Small intestine (tissue), 7 donors: ENCODE data around the gene KLHL3. TPM values are rescaled to one million over a fixed set of nuclear protein-coding genes. Genes with fewer than 3 reads are reported as not detected.
A peak's percentile ranks its signal among the peaks of the same experiment; 100 is the strongest.

Experiments
- DNase-seq, 2 donors: peaks; one replicate each; pipeline versions ENCODE4 v3.0.0 to v3.0.0-alpha.2; 2013
- FAIRE-seq: peaks from 2 replicates; lab custom pipeline; 2012; peaks lifted over from hg19 to GRCh38; lab: Jason Lieb, UNC
- H3K27ac ChIP-seq, 3 donors: one replicate each; pipeline ENCODE4 v1.5.1; 2013; ENCODE audit warnings: low read length in 2 of 3, mild to moderate bottlenecking in 2 of 3, control low read depth in 1 of 3, inconsistent platforms in 1 of 3, low read depth in 1 of 3, moderate library complexity in 1 of 3
- H3K27me3 ChIP-seq, 3 donors: one replicate each; pipeline ENCODE4 v1.6.1; 2013; ENCODE audit warnings: low read length in 3 of 3, inconsistent platforms in 1 of 3; ENCODE audit not compliant: control insufficient read depth in 3 of 3, insufficient read depth in 3 of 3
- H3K36me3 ChIP-seq, 3 donors: one replicate each; pipeline ENCODE4 v1.6.1; 2013; ENCODE audit warnings: low read length in 3 of 3, inconsistent platforms in 1 of 3, low read depth in 1 of 3, mild to moderate bottlenecking in 1 of 3, moderate library complexity in 1 of 3; ENCODE audit not compliant: control insufficient read depth in 3 of 3, insufficient read depth in 2 of 3
- H3K4me1 ChIP-seq, 3 donors: one replicate each; pipeline ENCODE4 v1.6.1; 2013; ENCODE audit warnings: low read length in 2 of 3, inconsistent platforms in 1 of 3, low read depth in 1 of 3, mild to moderate bottlenecking in 1 of 3, moderate library complexity in 1 of 3; ENCODE audit not compliant: control insufficient read depth in 3 of 3, insufficient read depth in 2 of 3
- H3K4me3 ChIP-seq, 3 donors: one replicate each; pipeline ENCODE4 v1.5.1; 2013; ENCODE audit warnings: low read length in 3 of 3, control low read depth in 1 of 3, inconsistent platforms in 1 of 3, low read depth in 1 of 3, mild to moderate bottlenecking in 1 of 3, moderate library complexity in 1 of 3
- H3K9me3 ChIP-seq, 2 donors: one replicate each; pipeline ENCODE4 v1.6.1; 2013; ENCODE audit warnings: low read depth in 1 of 2, low read length in 1 of 2; ENCODE audit not compliant: control insufficient read depth in 2 of 2, insufficient read depth in 1 of 2
- WGBS, 3 donors: extraction: QIAGEN DNeasy Blood & Tissue Kit; methylation state at CpG; one replicate each; pipeline ENCODE4 v1.1.7; 2013; 5-methylcytosine and 5-hydroxymethylcytosine counted together
- polyA plus RNA-seq, 4 donors: library from polyadenylated mRNA; stranded (reverse) in 3 of 4; unstranded in 1 of 4; fragments of 200-250 nt in 3 of 4; fragments of 120-200 nt in 1 of 4; gene quantifications; one replicate each; pipeline versions ENCODE4 v1.2.1 to v1.2.3, GENCODE V29; 2013
- donor health status: healthy with polysubstance abuse.
- donor health status: control.
- donor health status: control.
- donor health status: Bipolar disorder and iron deficiency.
- donor health status: healthy.

KLHL3 gene
- polyA plus RNA-seq, 4 donors: 0.67 to 6.5 (median 1.8) TPM

GRCh38 chr5:137752905-137753690, 17.2 kb upstream of the KLHL3 start:
- DNase-seq (peak in 1 of 2 donors; percentile 14), FAIRE-seq (no peak)
- peak overlapping the region; percentile 98 to 100 (median 100) for H3K27ac ChIP-seq
- no peaks in the 10 kb centered on the region for H3K27me3 ChIP-seq
- 0 to 1% (median 1%) methylated on average over 51 to 63 of the region's 63 CpGs for WGBS, 3 donors
- H3K4me3 ChIP-seq: peak overlapping the region; percentile 85 to 97 (median 96)
- peaks cover 0 to 9% (median 2%) of the 10 kb centered on the region in 3 donors for H3K4me1 ChIP-seq
- H3K9me3 ChIP-seq: no peaks in the 10 kb centered on the region
- peaks cover 0 to 4% (median 3%) of the 10 kb centered on the region in 3 donors for H3K36me3 ChIP-seq

- Histone ChIP-seq H3K4me3 (peak overlapping the region in 2 of 3 donors; percentile 85 to 97), H3K27ac (peak overlapping the region in 2 of 3 donors; percentile 5 to 100), H3K36me3 (peaks cover 0 to 4% (median 3%) of the 10 kb centered on the region in 3 donors), H3K27me3 (no peaks in the 10 kb centered on the region), H3K4me1 (peaks cover 0 to 9% (median 2%) of the 10 kb centered on the region in 3 donors), H3K9me3 (no peaks in the 10 kb centered on the region)
- DNase-seq (peak; percentile 69 to 74), FAIRE-seq (no peak)
- WGBS, 3 donors: 0 to 1% (median 1%) methylated on average over 7 of the region's 7 CpGs
Measured at GRCh38 chr5:137751869-137752491, 16.1 kb upstream of the KLHL3 start.

GRCh38 chr5:137750436-137750835, 14.5 kb upstream of the KLHL3 start:
- WGBS, 3 donors: 73 to 83% (median 81%) methylated on average over 1 of the region's 1 CpG
- FAIRE-seq: no peak
- no peaks in the 10 kb centered on the region for H3K27me3 ChIP-seq
- no peaks in the 10 kb centered on the region for H3K9me3 ChIP-seq
- H3K4me3 ChIP-seq: no peak overlapping the region
- DNase-seq: no peak
- H3K4me1 ChIP-seq: peaks cover 0 to 9% (median 2%) of the 10 kb centered on the region in 3 donors
- H3K36me3 ChIP-seq: peaks cover 0 to 4% (median 3%) of the 10 kb centered on the region in 3 donors
- H3K27ac ChIP-seq: no peak overlapping the region

- 96 to 98% (median 98%) methylated on average over 2 of the region's 2 CpGs for WGBS, 3 donors
- H3K4me1 ChIP-seq: peaks cover 0 to 6% (median 2%) of the 10 kb centered on the region in 3 donors
- FAIRE-seq (no peak), DNase-seq (no peak)
- no peak overlapping the region for H3K27ac ChIP-seq
- H3K36me3 ChIP-seq: peaks cover 0 to 1% (median under 1%) of the 10 kb centered on the region in 3 donors
- H3K9me3 ChIP-seq: no peaks in the 10 kb centered on the region
- no peak overlapping the region for H3K4me3 ChIP-seq
- no peaks in the 10 kb centered on the region for H3K27me3 ChIP-seq
Measured at GRCh38 chr5:137747848-137748247, 12.0 kb upstream of the KLHL3 start.

- no peak overlapping the region for H3K27ac ChIP-seq
- peaks cover 0 to 8% (median 0%) of the 10 kb centered on the region in 3 donors for H3K4me1 ChIP-seq
- H3K27me3 ChIP-seq: no peaks in the 10 kb centered on the region
- 72 to 74% (median 73%) methylated on average over 4 of the region's 4 CpGs for WGBS, 3 donors
- FAIRE-seq: no peak
- H3K9me3 ChIP-seq: no peaks in the 10 kb centered on the region
- no peaks in the 10 kb centered on the region for H3K36me3 ChIP-seq
- DNase-seq: peak; percentile 81 to 84
- H3K4me3 ChIP-seq: no peak overlapping the region
Measured at GRCh38 chr5:137743031-137743640, 7.2 kb upstream of the KLHL3 start.

- DNase-seq: peak in 1 of 2 donors; percentile 18
- no peak for FAIRE-seq
- Histone ChIP-seq H3K4me1 (peaks cover 0 to 8% (median 0%) of the 10 kb centered on the region in 3 donors), H3K27ac (no peak overlapping the region), H3K9me3 (no peaks in the 10 kb centered on the region), H3K4me3 (no peak overlapping the region), H3K27me3 (no peaks in the 10 kb centered on the region), H3K36me3 (no peaks in the 10 kb centered on the region)
- WGBS, 3 donors: 32 to 69% (median 52%) methylated on average over 8 of the region's 8 CpGs
Measured at GRCh38 chr5:137741718-137742117, 5.8 kb upstream of the KLHL3 start.

- H3K27ac ChIP-seq: no peak overlapping the region
- no peaks in the 10 kb centered on the region for H3K27me3 ChIP-seq
- FAIRE-seq (no peak), DNase-seq (no peak)
- H3K4me3 ChIP-seq: no peak overlapping the region
- H3K4me1 ChIP-seq: peaks cover 0 to 15% (median 3%) of the 10 kb centered on the region in 3 donors
- H3K9me3 ChIP-seq: no peaks in the 10 kb centered on the region
- WGBS, 3 donors: 88 to 92% (median 91%) methylated on average over 4 of the region's 4 CpGs
- H3K36me3 ChIP-seq: no peaks in the 10 kb centered on the region
Measured at GRCh38 chr5:137739737-137740136, 3.8 kb upstream of the KLHL3 start.

- peaks cover 0 to 16% (median 3%) of the 10 kb centered on the region in 3 donors for H3K4me1 ChIP-seq
- no peak overlapping the region for H3K4me3 ChIP-seq
- no peaks in the 10 kb centered on the region for H3K36me3 ChIP-seq
- no peaks in the 10 kb centered on the region for H3K9me3 ChIP-seq
- FAIRE-seq: no peak
- no peak for DNase-seq
- 83 to 90% (median 87%) methylated on average over 3 of the region's 3 CpGs for WGBS, 3 donors
- H3K27me3 ChIP-seq: no peaks in the 10 kb centered on the region
- H3K27ac ChIP-seq: no peak overlapping the region
Measured at GRCh38 chr5:137738947-137739346, 3.1 kb upstream of the KLHL3 start.
